HEK293T (cell line): ENCODE data around the gene LEMD1.

Source experiments
- ARNT ChIP-seq: fragments of 450-650 bp; IDR thresholded peaks from 2 replicates; pipeline ENCODE4 v1.6.1; 2017; ENCODE audit warnings: mild to moderate bottlenecking
- BHLHE40 ChIP-seq: fragments of 450-650 bp; IDR thresholded peaks from 2 replicates; pipeline ENCODE4 v1.6.1; 2016; ENCODE audit warnings: mild to moderate bottlenecking, moderate library complexity, borderline replicate concordance
- CTBP1 ChIP-seq: fragments of 450-650 bp; IDR thresholded peaks from 2 replicates; pipeline ENCODE4 v1.6.1; 2016; ENCODE audit warnings: borderline replicate concordance
- ELF4 ChIP-seq: fragments of 450-650 bp; IDR thresholded peaks from 2 replicates; pipeline ENCODE4 v1.6.1; 2017; ENCODE audit warnings: antibody characterized with exemption
- FOXA1 ChIP-seq: fragments of 450-650 bp; IDR thresholded peaks from 2 replicates; pipeline ENCODE4 v1.6.1; 2016; ENCODE audit warnings: mild to moderate bottlenecking
- FOXK2 ChIP-seq: fragments of 450-650 bp; IDR thresholded peaks from 2 replicates; pipeline ENCODE4 v1.6.1; 2016; ENCODE audit warnings: mild to moderate bottlenecking
- FOXM1 ChIP-seq: fragments of 450-650 bp; IDR thresholded peaks from 2 replicates; pipeline ENCODE4 v1.6.1; 2017; ENCODE audit warnings: mild to moderate bottlenecking, borderline replicate concordance
- HDGF ChIP-seq: fragments of 450-650 bp; IDR thresholded peaks from 2 replicates; pipeline ENCODE4 v1.6.1; 2017; ENCODE audit warnings: antibody characterized with exemption, borderline replicate concordance
- SP1 ChIP-seq: fragments of 450-650 bp; IDR thresholded peaks from 2 replicates; pipeline ENCODE4 v1.6.1; 2017
- SUZ12 ChIP-seq: fragments of 450-650 bp; IDR thresholded peaks from 2 replicates; pipeline ENCODE4 v1.6.1; 2016; ENCODE audit warnings: mild to moderate bottlenecking
- TARDBP ChIP-seq: fragments of 450-650 bp; IDR thresholded peaks from 2 replicates; pipeline ENCODE4 v1.6.1; 2016
- ZNF384 ChIP-seq: fragments of 450-650 bp; IDR thresholded peaks from 2 replicates; pipeline ENCODE4 v1.6.1; 2016
- TF ChIP-seq, protein P1 (sequence below): fragments of 450-650 bp; IDR thresholded peaks from 2 replicates; pipeline ENCODE4 v1.6.1; 2016

GRCh38 chr1:205376739-205377138 is 45.1 kb downstream of the LEMD1 start:
- TF ChIP-seq ELF4 = no peak
- no peak for TF ChIP-seq FOXM1
- TF ChIP-seq ARNT = no peak
- TF ChIP-seq BHLHE40 = no peak
- TF ChIP-seq SP1 = no peak
- no peak for TF ChIP-seq FOXA1
- no peak for TF ChIP-seq CTBP1
- TF ChIP-seq TARDBP = no peak
- no peak for TF ChIP-seq HDGF
- TF ChIP-seq SUZ12 = no peak
- TF ChIP-seq, protein P1, sequence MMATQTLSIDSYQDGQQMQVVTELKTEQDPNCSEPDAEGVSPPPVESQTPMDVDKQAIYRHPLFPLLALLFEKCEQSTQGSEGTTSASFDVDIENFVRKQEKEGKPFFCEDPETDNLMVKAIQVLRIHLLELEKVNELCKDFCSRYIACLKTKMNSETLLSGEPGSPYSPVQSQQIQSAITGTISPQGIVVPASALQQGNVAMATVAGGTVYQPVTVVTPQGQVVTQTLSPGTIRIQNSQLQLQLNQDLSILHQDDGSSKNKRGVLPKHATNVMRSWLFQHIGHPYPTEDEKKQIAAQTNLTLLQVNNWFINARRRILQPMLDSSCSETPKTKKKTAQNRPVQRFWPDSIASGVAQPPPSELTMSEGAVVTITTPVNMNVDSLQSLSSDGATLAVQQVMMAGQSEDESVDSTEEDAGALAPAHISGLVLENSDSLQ = no peak
- TF ChIP-seq FOXK2 = no peak
- no peak for TF ChIP-seq ZNF384
